ENCODE results near the gene RAP1GDS1.
"Not testable (repeated sequence)": the region's sequence is repeated elsewhere in the genome, so short reads cannot be mapped to it uniquely, and the experiment has no call there.

Gene RAP1GDS1

GRCh38 chr4:98406819-98407218 is 145.6 kb downstream of the RAP1GDS1 start:
- no peak for DNase-seq (ENCODE audit: low spot score)
- no peak for TF ChIP-seq CTCF (IDR thresholded peaks at IDR 0.05; ENCODE audit: borderline replicate concordance, control extremely low read depth, extremely low read depth, insufficient read depth, missing control alignments)
- in situ Hi-C loops (cut with MboI; ENCODE audit: low sequenced_read_pairs, unreplicated experiment) = no loop called here

GRCh38 chr4:98411731-98412130 is 150.5 kb downstream of the RAP1GDS1 start:
- in situ Hi-C loops (cut with MboI; ENCODE audit: low sequenced_read_pairs, unreplicated experiment) = no loop called here
- no peak for TF ChIP-seq CTCF (IDR thresholded peaks at IDR 0.05; ENCODE audit: borderline replicate concordance, control extremely low read depth, extremely low read depth, insufficient read depth, missing control alignments)
- no peak for DNase-seq (ENCODE audit: low spot score)

GRCh38 chr4:98416844-98417243 is 155.7 kb downstream of the RAP1GDS1 start:
- DNase-seq (ENCODE audit: low spot score) = no peak
- in situ Hi-C loops (cut with MboI; ENCODE audit: low sequenced_read_pairs, unreplicated experiment) = no loop called here
- no peak for TF ChIP-seq CTCF (IDR thresholded peaks at IDR 0.05; ENCODE audit: borderline replicate concordance, control extremely low read depth, extremely low read depth, insufficient read depth, missing control alignments)

GRCh38 chr4:98420151-98420550 is 159.0 kb downstream of the RAP1GDS1 start:
- in situ Hi-C loops (cut with MboI; ENCODE audit: low sequenced_read_pairs, unreplicated experiment); DNase-seq (ENCODE audit: low spot score): not testable (repeated sequence)

GRCh38 chr4:98421111-98421510 is 159.9 kb downstream of the RAP1GDS1 start:
- no peak for DNase-seq (ENCODE audit: low spot score)
- in situ Hi-C loops (cut with MboI; ENCODE audit: low sequenced_read_pairs, unreplicated experiment) = no loop called here
- no peak for TF ChIP-seq CTCF (IDR thresholded peaks at IDR 0.05; ENCODE audit: borderline replicate concordance, control extremely low read depth, extremely low read depth, insufficient read depth, missing control alignments)

GRCh38 chr4:98423009-98423408 is 161.8 kb downstream of the RAP1GDS1 start:
- in situ Hi-C loops (cut with MboI; ENCODE audit: low sequenced_read_pairs, unreplicated experiment) = no loop called here
- no peak for TF ChIP-seq CTCF (IDR thresholded peaks at IDR 0.05; ENCODE audit: borderline replicate concordance, control extremely low read depth, extremely low read depth, insufficient read depth, missing control alignments)
- DNase-seq (ENCODE audit: low spot score) = no peak

GRCh38 chr4:98430708-98431403 is 169.7 kb downstream of the RAP1GDS1 start:
- no peak for TF ChIP-seq CTCF (IDR thresholded peaks at IDR 0.05; ENCODE audit: borderline replicate concordance, control extremely low read depth, extremely low read depth, insufficient read depth, missing control alignments)
- DNase-seq (ENCODE audit: low spot score) = no peak
- in situ Hi-C loops (cut with MboI; ENCODE audit: low sequenced_read_pairs, unreplicated experiment) = no loop called here
